Measurements from ENCODE around the gene SLC16A7.

The SLC16A7 gene

GRCh38 chr12:59637692-59638070 lies 41.9 kb downstream of the SLC16A7 start:
- no peak for DNase-seq (ENCODE audit: low spot score)
- no peak for TF ChIP-seq CTCF (IDR thresholded peaks at IDR 0.05; ENCODE audit: extremely low read depth, missing control alignments)

GRCh38 chr12:59643550-59643949 lies 47.7 kb downstream of the SLC16A7 start:
- TF ChIP-seq CTCF (IDR thresholded peaks at IDR 0.05; ENCODE audit: extremely low read depth, missing control alignments): no peak
- no peak for DNase-seq (ENCODE audit: low spot score)

DNA sequence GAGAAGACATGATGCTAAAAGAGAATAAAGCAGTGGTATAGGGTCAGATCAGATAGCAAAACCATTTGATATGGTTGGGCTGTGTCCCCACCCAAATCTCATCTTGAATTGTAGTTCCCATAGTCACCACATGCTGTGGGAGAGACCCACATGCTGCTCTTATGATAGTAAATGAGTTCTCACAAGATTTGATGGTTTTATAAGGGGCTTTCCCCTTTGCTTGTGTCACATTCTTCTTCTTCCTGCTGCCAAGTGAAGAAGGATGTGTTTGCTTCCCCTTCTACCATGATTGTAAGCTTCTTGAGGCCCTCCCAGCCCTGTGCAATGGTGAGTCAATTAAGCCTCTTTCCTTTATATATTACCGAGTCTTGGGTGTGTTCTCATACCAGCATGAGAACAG lies 49.4 kb downstream of the SLC16A7 start:
- no peak for DNase-seq (ENCODE audit: low spot score)
- TF ChIP-seq CTCF (IDR thresholded peaks at IDR 0.05; ENCODE audit: extremely low read depth, missing control alignments): no peak

DNA sequence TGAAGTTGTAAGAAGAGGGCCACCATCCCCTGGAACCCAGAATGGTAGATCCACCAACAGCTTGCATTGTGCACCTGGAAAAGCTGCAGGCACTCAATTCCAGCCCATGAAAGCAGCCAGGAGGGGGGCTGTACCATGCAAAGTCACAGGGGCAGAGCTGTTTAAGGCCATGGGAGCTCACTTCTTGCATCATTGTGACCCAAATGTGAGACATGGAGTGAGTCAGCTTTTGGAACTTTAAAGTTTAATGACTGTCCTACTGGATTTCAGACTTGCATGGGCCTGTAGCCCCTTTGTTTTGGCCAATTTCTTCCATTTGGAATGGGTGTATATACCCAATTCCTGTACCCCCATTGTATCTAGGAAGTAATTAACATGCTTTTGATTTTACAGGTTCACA lies 50.8 kb downstream of the SLC16A7 start:
- TF ChIP-seq CTCF (IDR thresholded peaks at IDR 0.05; ENCODE audit: extremely low read depth, missing control alignments): no peak
- no peak for DNase-seq (ENCODE audit: low spot score)

GRCh38 chr12:59649203-59649602 lies 53.4 kb downstream of the SLC16A7 start:
- TF ChIP-seq CTCF (IDR thresholded peaks at IDR 0.05; ENCODE audit: extremely low read depth, missing control alignments): no peak
- DNase-seq (ENCODE audit: low spot score): no peak

DNA sequence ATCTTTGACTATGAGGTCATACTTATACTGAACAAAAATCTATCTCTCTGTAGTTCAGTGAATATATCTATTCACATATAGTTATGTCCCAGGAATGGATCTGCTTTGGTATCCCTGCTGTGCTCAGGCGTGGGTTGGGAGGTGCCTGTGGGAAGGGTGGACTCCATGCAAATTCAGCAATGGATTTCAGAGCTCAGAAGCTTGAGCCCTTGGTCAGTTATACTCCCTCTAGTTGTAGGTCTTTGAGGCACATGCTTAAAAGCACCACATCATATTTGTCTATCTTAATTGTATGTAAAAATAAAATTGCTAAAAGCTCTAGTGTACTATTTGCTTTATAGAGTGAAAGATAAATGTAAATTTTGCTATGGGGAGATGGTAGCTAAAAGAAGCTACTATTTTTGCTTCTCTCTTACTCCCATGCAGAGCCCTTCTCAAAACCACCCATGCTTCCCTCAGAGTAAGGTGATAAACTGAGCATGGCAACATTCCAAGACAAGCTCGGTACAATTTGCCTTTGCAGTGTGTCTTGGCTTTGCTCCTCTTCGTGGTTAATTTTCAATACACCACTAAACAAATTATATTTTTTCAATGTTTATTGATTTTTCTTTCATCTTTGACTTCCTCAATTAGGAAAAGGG lies 54.9 kb downstream of the SLC16A7 start:
- TF ChIP-seq CTCF (IDR thresholded peaks at IDR 0.05; ENCODE audit: extremely low read depth, missing control alignments): no peak
- no peak for DNase-seq (ENCODE audit: low spot score)

DNA sequence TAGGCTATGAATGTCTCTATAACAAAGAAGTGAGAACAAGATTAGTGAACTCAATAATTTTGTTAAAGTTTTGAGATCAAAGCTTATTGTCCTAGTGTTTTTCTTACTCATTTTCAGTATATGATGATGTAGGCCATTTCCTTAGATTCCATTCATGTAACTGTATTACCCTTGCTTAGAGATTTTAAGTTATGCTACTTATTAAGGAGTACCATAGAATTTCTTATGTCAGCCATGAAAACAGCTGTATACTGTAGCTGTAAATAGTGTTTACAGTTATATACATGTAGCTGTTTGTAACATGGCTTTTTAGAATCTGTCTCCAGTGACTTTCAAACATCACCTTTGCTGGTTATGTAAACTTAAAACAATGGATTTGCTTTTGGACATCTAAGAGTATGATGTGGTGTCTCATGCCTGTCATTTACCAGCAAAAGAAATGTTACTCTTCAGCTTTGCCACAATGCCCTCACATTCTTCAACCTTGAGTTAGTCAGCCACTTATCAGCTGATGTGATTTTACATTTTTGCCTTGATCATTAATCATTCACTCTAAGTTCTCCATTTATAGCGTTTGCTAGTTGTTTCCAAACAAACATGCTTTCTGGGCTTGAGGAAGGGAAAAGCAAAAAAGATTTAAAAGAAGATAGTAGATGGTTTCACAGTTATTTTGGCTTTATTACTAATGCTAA lies 55.5 kb downstream of the SLC16A7 start:
- no peak for DNase-seq (ENCODE audit: low spot score)
- TF ChIP-seq CTCF (IDR thresholded peaks at IDR 0.05; ENCODE audit: extremely low read depth, missing control alignments): no peak
